ENCODE measurements around the gene TMA16. TPM values are rescaled to one million over a fixed set of nuclear protein-coding genes. Genes with fewer than 3 reads are reported as not detected.

Gene TMA16
- total RNA-seq, 1 experiment from 2014 or later: 31.8 TPM

DNA sequence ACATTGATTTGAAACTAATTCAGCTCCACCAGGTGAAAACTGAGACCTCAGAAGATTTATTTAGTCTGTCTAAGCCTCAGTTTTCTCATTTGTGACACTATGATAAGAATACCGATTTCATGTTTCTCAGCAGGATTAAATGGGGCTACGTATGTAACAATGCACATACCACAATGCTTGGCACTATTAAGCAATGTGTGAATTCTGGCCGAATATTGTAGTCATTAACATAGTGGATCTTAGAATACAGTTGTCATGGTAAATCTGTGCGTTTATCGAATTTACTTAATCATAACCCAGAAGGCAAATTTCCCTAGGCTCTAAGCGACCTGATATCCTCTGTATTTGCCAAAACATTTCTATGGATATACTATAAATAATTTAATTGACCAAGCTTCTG lies 69.1 kb downstream of the TMA16 start:
- DNase-seq (ENCODE audit: low read depth): no peak

DNA sequence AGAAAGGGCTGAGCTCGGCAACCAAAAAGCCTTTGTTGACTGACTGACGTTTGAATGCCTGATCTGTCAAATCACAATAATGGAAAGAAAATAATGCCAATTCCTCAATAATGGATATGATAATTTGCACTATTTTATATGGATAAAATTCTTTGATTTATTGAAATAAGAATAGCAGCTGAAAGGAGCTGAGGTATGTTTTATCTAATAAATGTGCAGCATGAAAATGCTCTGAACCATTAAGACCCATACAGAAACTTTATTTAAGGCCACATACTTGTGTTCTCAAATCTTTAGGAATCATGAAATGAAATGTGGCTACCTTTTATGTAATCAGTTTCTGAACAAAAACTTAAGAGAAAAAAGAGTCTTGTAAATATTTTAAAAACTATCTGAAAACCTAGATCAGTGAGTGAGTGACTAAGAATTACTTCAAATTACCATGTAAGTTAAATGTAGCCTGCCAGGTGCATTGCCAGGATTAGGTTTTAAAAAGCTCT lies 69.8 kb downstream of the TMA16 start:
- DNase-seq (ENCODE audit: low read depth): no peak

DNA sequence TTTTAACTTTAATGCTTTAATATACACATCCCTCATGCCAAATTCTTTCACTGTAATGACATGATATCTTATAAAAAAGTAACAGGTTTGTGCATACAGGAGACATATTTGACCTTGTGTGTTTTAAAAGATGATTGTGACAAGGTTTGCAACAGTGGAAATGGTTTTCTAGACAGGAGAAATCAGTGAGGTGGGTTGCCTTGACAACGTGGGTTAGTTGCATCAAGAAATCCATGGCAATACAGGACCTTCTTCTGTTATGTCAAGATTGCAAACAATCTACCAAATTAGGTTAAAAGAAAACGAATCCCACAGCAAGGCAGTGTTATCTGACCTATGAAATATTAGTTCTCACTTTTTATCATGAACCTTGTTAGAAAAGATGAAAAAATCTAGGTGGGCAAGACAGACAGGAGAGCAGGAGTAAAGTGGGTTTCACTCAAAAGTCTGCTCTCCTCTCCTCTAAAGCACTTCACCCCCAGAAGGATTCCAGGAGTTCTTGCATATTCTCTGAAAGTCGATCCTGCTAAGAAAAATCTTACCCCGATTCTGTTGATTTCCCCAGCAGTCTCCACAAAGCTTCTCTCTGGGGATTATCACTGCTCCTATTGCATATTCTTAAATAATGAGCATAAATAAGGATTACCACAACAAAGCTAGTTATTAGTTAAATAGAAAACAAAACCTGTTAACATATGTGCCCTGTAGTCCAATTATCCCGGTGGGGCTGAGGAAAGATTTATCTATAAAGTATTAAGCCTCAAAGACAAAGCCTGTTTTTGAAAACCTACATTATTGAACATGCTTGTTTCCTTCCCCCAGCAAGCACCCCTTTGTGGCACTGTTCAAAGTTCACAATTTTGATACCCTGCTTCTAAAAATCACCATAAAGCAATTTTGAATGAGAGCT lies 71.0 kb downstream of the TMA16 start:
- DNase-seq (ENCODE audit: low read depth): no peak

DNA sequence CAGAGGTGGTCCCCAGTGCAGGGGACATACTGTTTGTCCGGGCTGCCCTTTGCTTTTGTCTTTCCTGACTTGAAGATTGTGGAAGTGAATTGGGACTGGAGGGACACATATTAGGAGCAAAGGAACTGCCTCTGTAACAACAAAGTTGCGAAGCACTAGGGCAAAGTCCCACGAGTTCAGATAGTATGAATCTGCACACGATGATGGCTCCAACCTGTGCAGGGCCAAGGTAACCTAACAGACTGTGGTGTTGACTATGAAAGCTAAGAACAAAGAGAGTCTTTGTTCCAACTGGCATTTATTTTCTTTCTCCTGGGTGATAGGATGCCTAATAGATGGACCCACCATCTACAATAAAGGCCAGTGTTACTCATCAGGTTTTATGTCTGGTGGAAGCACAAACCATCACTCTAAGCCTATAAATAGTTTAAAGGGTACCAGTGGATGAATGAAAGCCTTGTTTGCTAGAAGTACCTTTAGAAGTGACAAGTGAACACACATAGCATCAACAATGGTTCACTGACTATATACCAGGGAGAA lies 71.8 kb downstream of the TMA16 start:
- DNase-seq (ENCODE audit: low read depth): no peak

DNA sequence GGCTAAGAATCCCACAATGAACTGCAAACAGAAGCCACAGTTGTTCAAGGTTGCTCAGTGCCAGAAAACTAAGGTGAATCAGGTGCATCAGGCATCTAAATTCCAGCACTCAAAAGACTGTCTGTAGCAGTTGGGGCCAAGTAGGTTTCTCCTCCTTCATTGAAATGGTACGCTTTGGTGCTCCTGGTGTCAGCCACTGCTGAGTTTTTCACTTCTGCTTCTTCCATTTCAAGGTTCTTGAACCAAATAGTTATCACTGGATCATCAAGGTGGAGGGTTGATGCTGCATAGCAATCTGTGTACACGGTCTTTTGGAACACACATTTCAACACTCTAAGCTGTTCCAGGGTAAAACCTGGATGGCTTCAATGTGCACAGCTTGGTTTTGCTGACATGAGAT lies 74.4 kb downstream of the TMA16 start:
- no peak for DNase-seq (ENCODE audit: low read depth)

Other genes starting within 250 kb of the TMA16 start
- gene NPY1R, start 162.1 kb upstream of the TMA16 start, total RNA-seq (2014; rRNA removed; shearing (Covaris generic)): not detected in 2 replicates
- gene NPY5R, start 150.8 kb upstream of the TMA16 start, total RNA-seq (2014; rRNA removed; shearing (Covaris generic)): not detected in 2 replicates
- not detected in 2 replicates for gene TKTL2, start 20.9 kb upstream of the TMA16 start, total RNA-seq (2014; rRNA removed; shearing (Covaris generic))